Heart right ventricle (tissue), 16 donors: ENCODE measurements around the gene CEBPA. TPM values are rescaled to one million over a fixed set of nuclear protein-coding genes. Genes with fewer than 3 reads are reported as not detected.

Experiments
- ATAC-seq, 8 donors: fragments of 200-7000 bp; cut with Tn5 transposase; one replicate each; pipeline ENCODE4 v1.9.1; 2020; ENCODE audit warnings: mild to moderate bottlenecking in 8 of 8, moderate library complexity in 8 of 8, moderate number of reproducible peaks in 1 of 8
- DNase-seq, 2 donors: peaks; one replicate each; pipeline ENCODE4 v3.0.0-alpha.2; 2020
- H3K27ac ChIP-seq, 10 donors: fragments of 200-600 bp; sonication (generic) in 2 of 10; one replicate each; pipeline versions ENCODE4 v1.5.0 to v1.8.0; 2020 to 2022; ENCODE audit warnings: mild to moderate bottlenecking in 3 of 10
- H3K27me3 ChIP-seq, 7 donors: fragments of 200-600 bp; one replicate each; pipeline ENCODE4 v1.8.0; 2021 to 2022; ENCODE audit warnings: mild to moderate bottlenecking in 2 of 7
- H3K36me3 ChIP-seq, 9 donors: fragments of 200-600 bp; sonication (generic) in 1 of 9; one replicate each; pipeline versions ENCODE4 v1.5.0 to v1.8.0; 2020 to 2022; ENCODE audit warnings: mild to moderate bottlenecking in 2 of 9
- H3K4me1 ChIP-seq, 9 donors: fragments of 200-600 bp; sonication (generic) in 1 of 9; one replicate each; pipeline versions ENCODE4 v1.5.0 to v1.8.0; 2020 to 2022; ENCODE audit warnings: mild to moderate bottlenecking in 4 of 9
- H3K4me3 ChIP-seq, 10 donors: fragments of 200-600 bp; sonication (generic) in 2 of 10; one replicate each; pipeline versions ENCODE4 v1.5.0 to v1.8.0; 2020 to 2022; ENCODE audit warnings: mild to moderate bottlenecking in 7 of 10, moderate library complexity in 2 of 10
- H3K9me3 ChIP-seq, 11 donors: fragments of 200-600 bp in 10 of 11; sonication (generic) in 2 of 11; one replicate each; pipeline versions ENCODE4 v1.5.0 to v1.8.0; 2013 to 2022; ENCODE audit warnings: mild to moderate bottlenecking in 2 of 11, control low read depth in 1 of 11, moderate library complexity in 1 of 11
- CTCF ChIP-seq, 9 donors: fragments of 200-600 bp; sonication (generic) in 2 of 9; IDR thresholded peaks; one replicate each; pipeline versions ENCODE4 v1.5.0 to v1.8.0; 2021 to 2022; ENCODE audit warnings: antibody characterized with exemption in 9 of 9, mild to moderate bottlenecking in 5 of 9, moderate library complexity in 1 of 9
- WGBS, 2 donors: extraction: QIAGEN DNeasy Blood & Tissue Kit; methylation state at CpG; one replicate each; pipeline ENCODE4 v1.1.7; 2013; ENCODE audit warnings: inconsistent platforms in 1 of 2; 5-methylcytosine and 5-hydroxymethylcytosine counted together
- intact Hi-C, 10 donors: fragments of 100-400 bp; cut with DNase I; formaldehyde crosslinking; loops; one replicate each; pipeline versions ENCODE4 v1.11.1 to v1.14.2; 2022
- polyA plus RNA-seq, 2 donors: library from polyadenylated mRNA; stranded (reverse); fragments of 200-250 nt; gene quantifications; one replicate each; pipeline ENCODE4 v1.2.3, GENCODE V29; 2013
- total RNA-seq, 10 donors: library from RNA; stranded (reverse); fragmentation: NEBNext Ultra II Directional in 3 of 10; extraction: Animal tissue kit (Norgen Biotek cat#: 25700) in 3 of 10; gene quantifications; one replicate each; pipeline versions ENCODE4 v1.2.1 to v1.2.4, GENCODE V29; 2021 to 2023
- donor health status: Arrhythmogenic right ventricular cardiomyopathy.
- donor health status: ischemic (EF 13 %, LVEDD 7.1; RV severe dilation, severe dysfunction).
- donor health status: healthy with polysubstance abuse.
- donor health status: DM: no; HTN: yes; CAD: no.
- donor health status: DM: no; HTN: no; CAD: no.
- donor health status: ischemic (EF 25% LVEDD 6.9; RV normal size, moderate dysfunction).
- donor health status: ischemic (EF 25% LVEDD 5.7; RV mildly dilated, moderate dysfunction).
- donor health status: healthy.
- donor health status: DM: yes; HTN: yes; CAD: no.
- donor health status: Ischemic cardiomyopathy.
- donor health status: ischemic (EF 35%, LVEDD 5.7; RV mildly dilated, moderate dysfunction).
- donor health status: nonischemic (EF 11% LVEDD 7.7; RV severe dilation, severe dysfunction).
- donor health status: DM: yes; HTN: yes; CAD: no.
- donor health status: PGD.
- donor health status: ischemic (EF 29% LVEDD 5.4; RV normal size, mild dysfunction).
- donor health status: nonischemic (EF 23%, LVEDD 6.1; RV moderate dilation, normal function).

Gene CEBPA
- total and polyA plus RNA-seq, 12 donors = 0.71 to 7.7 (median 3.5) TPM

DNA sequence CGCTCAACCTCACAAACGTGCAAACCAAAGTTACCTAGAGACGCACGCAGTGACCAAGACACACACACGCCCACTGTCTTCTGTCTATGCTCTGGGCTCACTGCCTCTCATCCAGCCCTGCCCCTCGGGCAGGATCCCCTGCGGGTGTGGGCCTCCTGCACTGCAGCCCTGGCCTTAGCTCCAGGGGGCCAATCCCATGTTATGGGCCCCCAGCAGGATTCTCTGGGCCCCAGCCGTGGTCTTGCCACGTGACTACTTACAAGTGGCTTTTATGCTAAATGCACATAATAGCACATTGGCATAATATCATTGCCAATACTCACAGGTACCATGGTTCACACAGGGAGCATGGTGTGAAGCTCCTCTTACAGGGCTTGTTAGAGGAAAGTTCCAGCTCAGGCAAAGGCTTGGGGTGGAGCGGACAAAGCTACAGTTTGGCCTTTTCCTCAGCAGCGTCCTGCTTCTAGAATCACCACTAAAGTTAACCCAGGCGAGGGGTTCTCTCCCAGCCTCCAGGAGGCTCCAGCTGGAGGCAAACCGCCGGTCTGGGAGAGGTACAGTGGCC is 37.4 kb downstream of the CEBPA start:
- intact Hi-C loops = no loop called here
- no peak overlapping the region for H3K4me3 ChIP-seq
- ATAC-seq (no peak), DNase-seq (no peak)
- no peak for TF ChIP-seq CTCF (IDR thresholded peaks at IDR 0.05)
- no peaks in the 10 kb centered on the region for H3K9me3 ChIP-seq
- peaks cover 0 to 35% (median 6%) of the 10 kb centered on the region in 7 donors for H3K27me3 ChIP-seq
- 83 to 85% methylated on average over 14 of the region's 14 CpGs for WGBS, 2 donors
- H3K4me1 ChIP-seq = peaks cover 0 to 46% (median 0%) of the 10 kb centered on the region in 9 donors
- H3K36me3 ChIP-seq = no peaks in the 10 kb centered on the region
- no peak overlapping the region for H3K27ac ChIP-seq

- DNase-seq = no peak
Observed at GRCh38 chr19:33263325-33264023, 38.9 kb downstream of the CEBPA start.

DNA sequence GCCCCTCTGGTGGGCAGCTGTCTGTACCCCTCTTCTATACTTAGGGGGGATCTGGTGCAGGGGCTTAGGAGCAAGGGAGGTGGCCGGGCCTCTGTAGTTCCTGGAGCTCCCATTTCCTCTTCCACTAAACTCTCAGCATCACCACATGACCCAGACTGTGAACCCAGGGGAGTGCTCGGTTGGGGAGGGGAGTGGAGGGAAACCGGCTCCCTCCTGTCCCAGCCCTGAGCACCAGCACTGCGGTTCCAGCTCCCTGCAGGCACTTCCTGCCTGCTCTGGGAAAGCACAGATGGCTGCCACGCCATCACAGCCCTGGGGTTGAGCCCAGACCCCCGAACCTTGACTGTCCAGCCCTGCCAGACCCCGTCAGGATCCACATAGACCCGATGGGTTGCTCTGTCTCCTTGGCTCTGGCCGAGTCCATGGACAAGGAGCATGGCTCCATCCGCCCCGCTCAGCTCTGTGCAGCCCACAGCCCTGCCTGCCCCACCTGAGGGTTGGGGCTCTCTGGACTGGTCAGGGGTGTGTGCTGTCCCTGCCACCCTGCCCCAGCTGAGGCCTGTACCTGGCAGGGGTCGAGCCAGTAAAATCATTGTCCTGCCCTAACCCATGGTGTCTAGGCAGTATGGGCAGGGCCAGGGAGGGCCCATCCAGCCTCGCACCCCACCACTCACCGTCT is 40.7 kb downstream of the CEBPA start:
- intact Hi-C loops = no loop called here
- peak overlapping the region in 1 of 10 donors; percentile 79 for H3K27ac ChIP-seq
- no peak overlapping the region for H3K4me3 ChIP-seq
- H3K9me3 ChIP-seq = peaks cover 0 to 17% (median 4%) of the 10 kb centered on the region in 11 donors
- peaks cover 0 to 11% (median 0%) of the 10 kb centered on the region in 7 donors for H3K27me3 ChIP-seq
- peak in 7 of 8 donors; percentile 26 to 63 (median 43) for ATAC-seq
- no peak for TF ChIP-seq CTCF (IDR thresholded peaks at IDR 0.05)
- no peaks in the 10 kb centered on the region for H3K36me3 ChIP-seq
- peaks cover 0 to 26% (median 0%) of the 10 kb centered on the region in 9 donors for H3K4me1 ChIP-seq
- WGBS, 2 donors = 68 to 69% methylated on average over 13 of the region's 14 CpGs
- DNase-seq = no peak

More at GRCh38 chr19:33263325-33264023, 38.9 kb downstream of the CEBPA start:
- H3K27ac ChIP-seq = no peak overlapping the region
- peaks cover 0 to 21% (median 1%) of the 10 kb centered on the region in 7 donors for H3K27me3 ChIP-seq
- H3K9me3 ChIP-seq = peaks cover 0 to 5% (median 0%) of the 10 kb centered on the region in 11 donors
- peaks cover 0 to 44% (median 0%) of the 10 kb centered on the region in 9 donors for H3K4me1 ChIP-seq
- no peak for TF ChIP-seq CTCF (IDR thresholded peaks at IDR 0.05)
- intact Hi-C loops = no loop called here
- no peaks in the 10 kb centered on the region for H3K36me3 ChIP-seq
- no peak overlapping the region for H3K4me3 ChIP-seq
- ATAC-seq = no peak
- 65 to 70% methylated on average over 25 of the region's 25 CpGs for WGBS, 2 donors

DNA sequence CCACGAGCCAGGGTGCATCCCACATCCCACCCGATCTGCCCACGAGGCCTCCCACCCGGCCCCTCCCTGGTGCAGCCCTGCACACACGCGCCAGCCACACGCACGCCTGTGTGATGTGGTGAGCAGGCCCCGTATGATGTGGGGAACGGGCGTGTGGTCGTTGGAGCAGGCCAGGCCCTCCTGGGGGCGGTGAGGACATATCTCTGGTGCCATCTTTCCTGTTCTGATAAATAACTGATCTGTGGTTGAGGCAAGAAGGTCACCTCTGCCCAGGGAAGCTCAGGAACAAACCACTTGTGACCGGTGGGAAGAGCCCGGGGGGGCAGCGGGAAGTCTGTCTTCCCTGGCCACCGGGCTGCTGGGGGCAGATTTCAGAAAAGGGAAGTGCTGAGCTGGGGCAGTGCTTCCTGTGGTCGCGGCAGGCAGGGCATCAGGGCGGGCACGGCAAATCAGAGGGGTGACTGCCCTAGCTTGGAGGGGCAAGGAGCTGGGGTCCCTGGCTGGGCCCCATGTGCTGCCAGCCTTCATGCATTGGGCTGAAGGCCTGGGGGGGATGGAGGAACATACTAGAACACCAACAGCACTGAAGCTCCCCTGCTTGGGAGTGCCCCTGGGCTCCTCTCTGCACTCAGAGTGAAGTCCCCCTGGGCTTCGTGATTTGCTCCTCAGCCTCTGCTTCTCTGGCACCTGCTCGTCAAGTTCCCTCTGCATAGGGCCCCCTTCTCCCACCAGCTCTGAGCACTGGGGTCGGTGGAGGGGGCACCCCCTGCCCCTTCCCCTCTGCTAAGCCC is 41.5 kb downstream of the CEBPA start:
- Histone ChIP-seq H3K4me3 (no peak overlapping the region), H3K27me3 (peaks cover 0 to 11% (median 0%) of the 10 kb centered on the region in 7 donors), H3K36me3 (no peaks in the 10 kb centered on the region), H3K27ac (peak overlapping the region in 1 of 10 donors; percentile 79), H3K9me3 (peaks cover 0 to 17% (median 4%) of the 10 kb centered on the region in 11 donors), H3K4me1 (peaks cover 0 to 25% (median 0%) of the 10 kb centered on the region in 9 donors)
- ATAC-seq (peak; percentile 38 to 79 (median 67)), DNase-seq (no peak)
- no peak for TF ChIP-seq CTCF (IDR thresholded peaks at IDR 0.05)
- intact Hi-C loops = no loop called here
- WGBS, 2 donors = 58 to 64% methylated on average over 24 of the region's 24 CpGs
